Measurements from ENCODE around the gene ROCK2.
"Not testable (repeated sequence)": the region's sequence is repeated elsewhere in the genome, so short reads cannot be mapped to it uniquely, and the experiment has no call there.

DNA sequence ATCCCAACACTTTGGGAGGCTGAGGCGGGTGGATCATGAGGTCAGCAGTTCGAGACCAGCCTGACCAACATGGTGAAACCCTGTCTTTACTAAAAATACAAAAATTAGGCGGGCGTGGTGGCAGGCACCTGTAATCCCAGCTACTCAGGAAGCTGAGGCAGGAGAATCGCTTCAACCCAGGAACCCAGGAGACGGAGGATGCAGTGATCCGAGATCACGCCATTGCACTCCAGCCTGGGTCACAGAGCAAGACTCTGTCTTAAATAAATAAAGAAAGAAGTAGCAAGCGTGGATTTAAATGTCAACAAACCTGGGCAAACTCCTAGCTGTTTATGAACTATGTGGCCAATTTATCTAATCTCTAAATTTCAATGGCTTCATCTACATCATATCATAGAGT is 82.9 kb downstream of the ROCK2 start:
- TF ChIP-seq, protein P1, sequence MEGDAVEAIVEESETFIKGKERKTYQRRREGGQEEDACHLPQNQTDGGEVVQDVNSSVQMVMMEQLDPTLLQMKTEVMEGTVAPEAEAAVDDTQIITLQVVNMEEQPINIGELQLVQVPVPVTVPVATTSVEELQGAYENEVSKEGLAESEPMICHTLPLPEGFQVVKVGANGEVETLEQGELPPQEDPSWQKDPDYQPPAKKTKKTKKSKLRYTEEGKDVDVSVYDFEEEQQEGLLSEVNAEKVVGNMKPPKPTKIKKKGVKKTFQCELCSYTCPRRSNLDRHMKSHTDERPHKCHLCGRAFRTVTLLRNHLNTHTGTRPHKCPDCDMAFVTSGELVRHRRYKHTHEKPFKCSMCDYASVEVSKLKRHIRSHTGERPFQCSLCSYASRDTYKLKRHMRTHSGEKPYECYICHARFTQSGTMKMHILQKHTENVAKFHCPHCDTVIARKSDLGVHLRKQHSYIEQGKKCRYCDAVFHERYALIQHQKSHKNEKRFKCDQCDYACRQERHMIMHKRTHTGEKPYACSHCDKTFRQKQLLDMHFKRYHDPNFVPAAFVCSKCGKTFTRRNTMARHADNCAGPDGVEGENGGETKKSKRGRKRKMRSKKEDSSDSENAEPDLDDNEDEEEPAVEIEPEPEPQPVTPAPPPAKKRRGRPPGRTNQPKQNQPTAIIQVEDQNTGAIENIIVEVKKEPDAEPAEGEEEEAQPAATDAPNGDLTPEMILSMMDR (conservative IDR thresholded peaks at IDR 0.05; ENCODE audit: low read length), result not testable (repeated sequence)
- not testable (repeated sequence) for TF ChIP-seq EZH2phosphoT487 (IDR thresholded peaks at IDR 0.05; ENCODE audit: borderline replicate concordance)

Measured in Loucy (cell line).